ENCODE data around the gene OR5AR1.
"Not testable (repeated sequence)": the region's sequence is repeated elsewhere in the genome, so short reads cannot be mapped to it uniquely, and the experiment has no call there.

Gene OR5AR1

DNA sequence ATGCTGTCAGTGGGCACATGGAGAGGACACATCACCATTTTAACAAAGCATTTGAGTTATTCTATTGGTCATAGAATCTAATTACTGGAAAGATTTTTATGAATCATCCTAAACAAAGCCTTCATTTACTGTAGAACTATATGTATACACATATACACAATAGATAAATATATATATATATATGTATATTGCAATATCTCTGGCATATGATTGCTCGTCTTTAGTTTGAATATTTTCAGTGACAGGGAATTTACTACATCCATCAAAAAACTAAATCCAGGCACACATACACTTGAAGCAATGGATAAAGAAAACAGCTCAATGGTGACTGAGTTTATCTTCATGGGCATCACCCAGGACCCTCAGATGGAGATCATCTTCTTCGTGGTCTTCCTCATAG lies at the start of gene OR5AR1:
TSS of gene OR5AR1 (plus strand) at position 301 of the 400 bp plus-strand sequence. CDS start at position 301, 0 bp downstream.
- DNase-seq (ENCODE audit: low read depth in 3 of 3): no peak

DNA sequence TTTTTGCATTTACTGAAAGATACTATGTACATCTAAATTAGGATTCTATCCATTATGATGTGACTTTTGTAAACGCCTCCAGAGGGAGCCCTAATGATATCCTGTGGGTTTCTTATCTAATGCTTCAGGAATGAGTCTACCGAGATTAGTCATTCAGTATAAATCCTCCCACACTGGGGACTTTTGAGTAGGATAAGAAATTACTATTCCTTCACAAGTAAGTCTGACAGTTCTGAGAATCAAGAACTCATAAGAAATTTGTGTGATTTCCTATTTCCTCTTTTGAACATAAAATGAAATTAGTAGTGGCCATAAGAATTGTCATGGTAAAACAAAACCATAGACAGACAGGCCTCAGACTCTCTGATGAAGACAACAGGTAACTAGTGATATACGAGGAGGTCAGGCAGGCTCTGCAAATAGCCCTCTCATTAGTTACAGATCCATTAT lies 38.8 kb upstream of the OR5AR1 start:
- DNase-seq (ENCODE audit: low read depth in 3 of 3): no peak

DNA sequence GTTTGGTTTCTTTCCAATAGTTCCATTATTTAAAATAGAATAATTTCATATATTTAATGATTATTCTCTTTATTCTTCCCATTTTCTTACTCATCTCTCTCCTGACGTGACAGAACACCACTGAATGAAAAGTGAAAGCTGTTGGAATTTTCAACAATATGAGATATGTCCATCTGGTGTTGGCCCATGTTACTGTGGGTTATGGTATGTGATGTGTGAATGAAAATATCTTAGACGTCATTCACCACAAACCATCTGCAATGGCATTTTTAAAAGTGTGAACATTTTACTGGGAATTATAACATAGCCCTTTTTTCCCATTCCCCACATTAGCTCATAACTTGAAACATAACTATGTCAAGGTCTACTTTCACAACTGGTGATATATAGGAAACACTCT lies 37.5 kb upstream of the OR5AR1 start:
- no peak for DNase-seq (ENCODE audit: low read depth in 3 of 3)

DNA sequence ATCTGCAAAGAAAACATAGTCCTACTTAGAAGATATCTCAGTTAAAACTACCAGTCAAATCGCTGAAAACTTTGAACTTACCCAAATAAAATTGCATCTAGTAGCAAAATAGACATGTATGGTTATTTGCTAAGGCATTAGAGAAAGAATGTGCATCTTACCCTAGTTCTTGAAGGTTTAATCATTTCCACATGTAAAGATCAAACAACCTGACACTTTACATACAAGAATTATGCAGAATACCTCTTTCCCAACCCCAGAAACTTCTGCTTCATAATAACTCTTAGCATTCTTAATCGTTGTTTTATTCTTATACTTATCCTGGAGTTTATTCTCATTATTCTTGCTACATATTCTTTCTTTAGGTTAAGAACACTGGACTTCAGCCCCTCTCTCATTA lies 31.2 kb upstream of the OR5AR1 start:
- DNase-seq (ENCODE audit: low read depth in 3 of 3): no peak

DNA sequence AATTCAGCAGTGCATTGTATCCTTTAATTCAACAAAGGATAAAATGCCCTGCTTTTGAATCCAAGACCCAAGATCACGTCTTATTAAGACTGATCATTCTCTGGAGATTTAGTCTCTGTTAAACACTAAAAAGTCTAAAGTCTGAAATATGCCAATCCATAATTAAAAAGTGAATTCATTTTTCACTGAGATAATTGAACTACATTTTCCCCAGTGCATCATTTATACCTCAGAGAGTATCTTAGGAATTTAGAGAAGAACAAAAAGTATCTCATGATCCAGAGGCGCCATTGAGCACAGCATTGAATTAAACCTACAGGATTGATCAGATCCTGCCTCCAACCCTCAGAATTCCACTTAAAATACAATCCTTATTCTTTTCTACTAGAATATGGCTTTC lies 26.6 kb upstream of the OR5AR1 start:
- DNase-seq (ENCODE audit: low read depth in 3 of 3): no peak

DNA sequence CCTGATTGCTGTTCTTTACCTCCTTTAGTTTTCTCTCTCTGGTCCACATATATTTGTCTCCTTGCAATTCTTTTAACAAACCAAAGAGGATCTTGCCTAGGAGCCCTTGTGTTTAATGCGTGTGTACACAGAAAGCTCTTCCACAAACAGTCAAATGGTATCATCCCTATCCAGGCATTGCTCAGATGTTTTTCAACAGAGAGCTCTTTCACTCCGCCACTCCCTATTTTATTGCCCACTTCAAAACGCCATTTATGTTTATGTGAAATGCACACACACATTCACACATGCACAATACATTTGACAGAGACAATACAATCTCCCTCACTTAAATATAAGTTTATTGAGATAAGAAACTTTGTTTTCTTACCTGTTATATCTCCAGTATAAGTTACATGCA lies 26.0 kb upstream of the OR5AR1 start:
- no peak for DNase-seq (ENCODE audit: low read depth in 3 of 3)

DNA sequence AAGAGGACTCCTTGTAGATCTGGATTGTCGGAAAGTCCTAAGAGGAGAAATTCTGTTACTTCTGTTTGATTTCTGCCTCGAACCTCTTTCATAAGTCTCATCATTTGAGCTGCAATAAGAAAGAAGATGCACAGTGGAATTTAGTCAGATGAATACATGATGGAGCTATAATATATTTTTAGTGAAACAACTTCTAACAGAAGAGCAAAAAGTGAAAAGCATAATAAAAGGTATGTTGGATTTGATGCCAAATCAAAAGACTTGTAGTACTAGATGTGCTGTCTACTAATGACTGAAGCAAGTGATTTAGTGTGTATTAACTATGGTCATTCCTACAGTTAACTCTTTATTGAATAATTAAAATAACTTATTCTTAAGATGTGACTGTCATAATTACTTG lies 21.1 kb upstream of the OR5AR1 start, which contains the start of gene OR5AP2:
TSS of gene OR5AP2 (minus strand) at position 101 of the 400 bp plus-strand sequence. CDS start at position 101, 0 bp downstream.
- DNase-seq (ENCODE audit: low read depth in 3 of 3): no peak

DNA sequence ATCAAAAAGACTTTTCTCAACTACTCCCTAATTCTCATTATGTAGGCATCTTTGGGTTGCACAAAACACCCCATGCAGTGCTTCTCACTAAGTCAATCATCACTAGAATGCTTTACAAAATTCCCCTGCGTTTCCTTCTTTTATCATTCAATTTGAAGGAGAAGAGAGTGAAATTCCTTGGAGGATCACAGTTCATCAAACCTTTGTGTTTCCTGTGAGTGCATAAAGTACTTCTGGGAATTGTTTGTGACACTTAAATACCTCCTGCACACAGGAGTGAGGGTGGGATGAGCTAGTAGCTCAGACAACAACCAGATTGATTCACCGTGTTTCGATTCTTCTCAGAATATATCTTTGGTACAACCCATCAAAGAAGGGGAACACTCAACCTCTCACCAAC lies 3.7 kb upstream of the OR5AR1 start:
- DNase-seq (ENCODE audit: low read depth in 3 of 3): no peak

DNA sequence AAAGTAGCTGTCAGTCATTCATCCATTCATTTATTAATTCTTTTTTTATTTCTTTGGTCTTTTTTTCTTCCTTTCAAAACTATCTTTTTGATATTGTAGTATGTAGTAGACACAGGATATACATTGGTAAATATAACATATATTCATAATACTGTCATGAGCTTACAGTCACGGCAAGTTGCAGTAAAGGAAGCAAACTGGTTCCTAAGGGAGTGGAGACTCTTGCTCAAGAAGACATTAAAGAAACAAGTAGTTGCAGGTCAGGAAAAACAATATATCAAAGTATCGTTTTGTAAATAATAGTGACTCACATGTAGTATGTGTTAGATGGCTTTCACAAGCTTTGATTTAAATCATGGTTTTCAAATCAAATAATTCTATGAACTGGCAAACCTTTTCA lies 7.5 kb downstream of the OR5AR1 start:
- DNase-seq (ENCODE audit: low read depth in 3 of 3): no peak

DNA sequence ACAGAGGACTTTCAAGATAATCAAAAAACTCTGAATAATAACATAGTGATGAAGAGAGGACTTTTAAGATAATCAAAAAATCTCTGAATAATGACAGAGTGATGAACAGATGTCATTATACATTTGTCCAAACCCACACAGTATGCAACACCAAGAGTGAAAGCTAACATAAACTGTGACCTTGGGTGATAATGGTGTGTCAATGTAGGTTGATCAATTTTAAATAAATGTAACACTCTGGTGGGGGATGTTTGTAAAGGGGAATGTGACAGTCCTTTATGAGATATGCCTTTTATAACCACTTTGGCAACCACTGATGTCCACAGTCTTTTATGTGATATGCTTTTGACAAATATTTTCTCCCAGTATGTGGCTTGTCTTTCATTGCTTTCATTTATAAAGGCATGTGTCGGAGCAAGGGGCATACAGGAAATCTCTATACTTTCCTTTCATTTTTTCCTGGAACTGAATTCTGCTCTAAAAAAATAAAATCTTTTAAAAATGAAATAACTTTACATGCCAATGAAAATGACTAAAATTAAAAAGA lies 25.1 kb downstream of the OR5AR1 start:
- DNase-seq (ENCODE audit: low read depth in 3 of 3): no peak

DNA sequence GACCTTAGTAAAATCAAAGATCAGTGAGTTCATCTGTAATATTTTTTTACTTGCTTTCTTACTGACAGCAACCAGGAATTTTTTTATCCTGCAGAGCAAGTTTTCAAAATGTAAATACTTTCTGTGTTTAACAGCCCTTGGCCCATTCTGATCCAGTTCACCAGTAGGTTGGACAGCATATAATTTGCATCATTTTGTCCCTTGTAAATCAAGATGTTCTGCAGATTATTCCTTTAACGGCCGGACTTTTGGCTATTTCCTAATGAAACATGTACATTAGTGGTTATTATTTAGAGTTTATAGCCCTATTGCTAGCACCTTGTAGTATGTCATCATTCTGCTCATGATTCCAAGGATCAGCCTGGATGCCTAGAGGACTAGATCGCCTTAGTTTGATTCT lies 27.7 kb downstream of the OR5AR1 start:
- not testable (repeated sequence) for DNase-seq (ENCODE audit: low read depth in 3 of 3)

DNA sequence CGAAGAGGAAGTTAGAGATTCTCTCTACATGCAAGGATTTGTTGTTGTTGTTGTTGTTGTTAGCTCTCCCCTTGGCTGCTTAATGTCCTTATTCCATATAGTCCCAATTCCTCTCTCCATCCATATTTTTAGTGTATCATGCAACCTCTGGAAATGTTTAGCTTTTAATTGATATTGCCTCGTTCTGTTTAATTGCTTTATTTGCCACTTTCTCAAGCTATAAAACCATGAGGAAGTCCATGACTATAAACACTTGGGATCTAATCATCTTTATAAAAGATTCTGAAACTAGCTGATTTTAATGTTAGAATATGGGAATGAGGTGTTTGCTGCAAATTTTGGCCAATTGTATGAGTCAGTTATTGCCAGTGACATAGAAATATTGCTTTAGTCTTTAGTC lies 29.9 kb downstream of the OR5AR1 start:
- DNase-seq (ENCODE audit: low read depth in 3 of 3): no peak

DNA sequence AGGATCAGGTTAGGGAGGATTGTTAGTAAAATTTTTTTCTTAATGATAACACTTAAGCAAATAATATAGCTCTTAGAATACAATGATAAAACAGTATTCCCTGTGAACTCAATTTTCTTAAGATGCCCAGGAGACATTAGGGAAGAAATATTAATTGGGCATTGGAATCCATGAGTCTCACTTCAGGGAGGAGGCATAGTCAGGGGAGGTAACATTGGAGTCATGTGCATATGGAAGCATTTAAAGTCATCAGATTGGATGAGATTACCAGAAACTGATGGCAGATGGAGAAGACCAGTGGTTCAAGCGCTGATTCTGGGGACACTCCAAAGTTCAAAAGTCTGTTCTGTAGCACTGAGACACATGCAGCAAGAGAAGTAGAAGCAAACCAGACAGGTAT lies 35.3 kb downstream of the OR5AR1 start, which contains the start of gene OR9G1:
TSS of gene OR9G1 (plus strand) at position 301 of the 400 bp plus-strand sequence. CDS start 1,293 bp downstream, outside the sequence.
- no peak for DNase-seq (ENCODE audit: low read depth in 3 of 3)

DNA sequence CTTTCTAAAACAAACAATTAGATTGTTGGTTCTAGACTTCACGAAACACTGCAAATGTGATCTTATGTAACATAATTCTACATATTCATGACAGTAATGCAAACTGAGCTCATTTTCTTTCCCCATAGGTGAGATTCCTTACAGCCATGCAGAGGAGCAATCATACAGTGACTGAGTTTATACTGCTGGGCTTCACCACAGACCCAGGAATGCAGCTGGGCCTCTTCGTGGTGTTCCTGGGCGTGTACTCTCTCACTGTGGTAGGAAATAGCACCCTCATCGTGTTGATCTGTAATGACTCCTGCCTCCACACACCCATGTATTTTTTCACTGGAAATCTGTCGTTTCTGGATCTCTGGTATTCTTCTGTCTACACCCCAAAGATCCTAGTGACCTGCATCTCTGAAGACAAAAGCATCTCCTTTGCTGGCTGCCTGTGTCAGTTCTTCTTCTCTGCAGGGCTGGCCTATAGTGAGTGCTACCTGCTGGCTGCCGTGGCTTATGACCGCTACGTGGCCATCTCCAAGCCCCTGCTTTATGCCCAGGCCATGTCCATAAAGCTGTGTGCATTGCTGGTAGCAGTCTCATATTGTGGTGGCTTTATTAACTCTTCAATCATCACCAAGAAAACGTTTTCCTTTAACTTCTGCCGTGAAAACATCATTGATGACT lies 36.9 kb downstream of the OR5AR1 start:
- DNase-seq (ENCODE audit: low read depth in 3 of 3): no peak

DNA sequence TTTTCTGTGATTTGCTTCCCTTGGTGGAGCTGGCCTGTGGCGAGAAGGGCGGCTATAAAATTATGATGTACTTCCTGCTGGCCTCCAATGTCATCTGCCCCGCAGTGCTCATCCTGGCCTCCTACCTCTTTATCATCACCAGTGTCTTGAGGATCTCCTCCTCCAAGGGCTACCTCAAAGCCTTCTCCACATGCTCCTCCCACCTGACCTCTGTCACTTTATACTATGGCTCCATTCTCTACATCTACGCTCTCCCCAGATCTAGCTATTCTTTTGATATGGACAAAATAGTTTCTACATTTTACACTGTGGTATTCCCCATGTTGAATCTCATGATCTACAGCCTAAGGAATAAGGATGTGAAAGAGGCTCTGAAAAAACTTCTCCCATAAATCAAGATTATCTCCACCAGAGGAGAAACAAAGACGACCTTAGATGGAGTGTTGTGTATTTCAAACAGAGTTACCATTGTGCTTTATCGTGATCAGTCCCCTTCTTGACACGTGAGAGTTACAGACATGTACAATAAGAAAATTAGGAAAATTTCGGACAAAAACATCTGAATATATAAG lies 37.5 kb downstream of the OR5AR1 start:
- DNase-seq (ENCODE audit: low read depth in 3 of 3): no peak

DNA sequence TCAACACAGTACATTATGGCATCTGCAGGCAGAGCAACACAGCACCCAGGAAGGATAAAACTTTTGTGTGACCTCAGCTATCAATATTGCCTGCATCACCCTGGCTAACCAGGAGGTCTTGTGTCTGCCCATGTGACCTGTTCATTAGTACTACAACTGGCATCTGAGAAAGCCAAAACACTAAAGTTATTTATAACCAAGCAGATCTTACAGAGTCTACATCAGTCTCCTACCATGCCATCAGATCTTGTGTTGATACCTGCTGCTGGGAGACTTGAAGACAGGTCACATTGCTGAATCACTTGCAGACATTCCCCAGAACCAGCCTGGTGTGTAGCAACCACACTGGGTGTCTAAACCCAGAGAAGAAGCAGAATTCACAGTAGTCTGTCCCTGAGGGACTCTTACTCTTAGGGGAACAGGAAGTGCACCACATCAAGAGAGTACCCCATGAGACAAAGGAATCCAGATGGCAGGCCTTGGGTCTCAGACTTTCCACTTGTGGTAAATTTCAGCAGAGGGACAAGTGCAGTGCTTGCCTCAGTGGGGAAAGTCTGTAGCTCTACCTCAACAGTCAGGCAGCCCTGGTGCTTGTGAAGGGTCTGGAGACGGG lies 42.4 kb downstream of the OR5AR1 start:
- DNase-seq (ENCODE audit: low read depth in 3 of 3): no peak

DNA sequence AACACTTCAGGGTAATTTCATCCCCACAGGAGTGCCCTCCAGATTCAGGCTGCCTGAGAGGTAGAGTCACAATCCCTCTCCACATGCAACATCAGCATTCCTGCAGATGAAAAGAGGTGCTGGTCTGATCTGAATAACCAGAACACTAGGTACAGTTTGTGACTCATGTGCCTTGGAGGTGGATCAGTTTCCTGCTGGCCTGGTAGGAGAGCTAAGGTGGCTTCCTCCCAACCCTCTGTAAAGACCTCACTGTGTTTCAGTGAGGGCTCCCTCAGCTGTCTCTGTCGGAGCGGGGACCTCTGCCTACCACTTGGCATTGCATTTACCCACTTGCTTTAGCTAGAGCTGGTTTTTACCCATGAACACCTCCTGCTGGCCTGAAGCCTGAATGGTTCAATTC lies 43.0 kb downstream of the OR5AR1 start:
- no peak for DNase-seq (ENCODE audit: low read depth in 3 of 3)

DNA sequence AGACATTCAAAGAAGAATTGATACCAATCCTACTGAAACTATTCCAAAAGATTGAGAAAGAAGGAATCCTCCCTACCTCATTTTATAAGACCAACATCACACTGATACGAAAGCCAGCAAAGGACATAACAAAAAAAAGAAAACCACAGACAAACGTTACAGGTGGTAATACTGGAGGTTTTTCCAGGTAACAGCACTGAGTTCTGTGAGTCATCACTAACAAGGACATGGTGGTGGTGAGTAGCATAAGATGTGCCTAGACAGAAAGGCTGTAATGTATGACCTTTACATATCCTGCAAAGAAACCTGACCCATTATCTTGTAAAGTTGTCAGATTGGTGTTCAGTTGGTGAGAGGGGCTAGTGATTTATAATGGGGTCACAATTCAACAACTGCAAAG lies 50.7 kb downstream of the OR5AR1 start:
- DNase-seq (ENCODE audit: low read depth in 3 of 3): no peak

All from stimulated activated CD4-positive, alpha-beta T cell treated with anti-CD3 and anti-CD28 coated beads, TNF-alpha, amount 100 ng/mL, for 24 hours (primary cell).